ENCODE results near the gene TMEM45A. TPM values are rescaled to one million over a fixed set of nuclear protein-coding genes. Genes with fewer than 3 reads are reported as not detected.
"Not testable (repeated sequence)": the region's sequence is repeated elsewhere in the genome, so short reads cannot be mapped to it uniquely, and the experiment has no call there.

TMEM45A gene
- 2.9 TPM for total RNA-seq

GRCh38 chr3:100492059-100493006 lies at the start of gene TMEM45A:
Gene TMEM45A (plus strand): TSS chr3:100492619. CDS start chr3:100555212, 62,593 bp downstream.
- DNase-seq (ENCODE audit: low spot score in 2 of 2), result peak; percentile 90 to 97
- FAIRE-seq, result no peak

- no peak for DNase-seq (ENCODE audit: low spot score in 2 of 2)
- FAIRE-seq, result no peak
Measured at GRCh38 chr3:100443690-100444089, 48.7 kb upstream of the TMEM45A start.

GRCh38 chr3:100447067-100447466 lies 45.4 kb upstream of the TMEM45A start:
- FAIRE-seq; DNase-seq (ENCODE audit: low spot score in 2 of 2): not testable (repeated sequence)

- no peak for DNase-seq (ENCODE audit: low spot score in 2 of 2)
Measured at GRCh38 chr3:100448079-100448478, 44.3 kb upstream of the TMEM45A start.

GRCh38 chr3:100449214-100449613 lies 43.2 kb upstream of the TMEM45A start:
- no peak for FAIRE-seq
- DNase-seq (ENCODE audit: low spot score in 2 of 2), result no peak

More at GRCh38 chr3:100448079-100448478, 44.3 kb upstream of the TMEM45A start:
- FAIRE-seq, result no peak

GRCh38 chr3:100454677-100455076 lies 37.7 kb upstream of the TMEM45A start:
- no peak for FAIRE-seq
- DNase-seq (ENCODE audit: low spot score in 2 of 2), result no peak

GRCh38 chr3:100455841-100456550 lies 36.4 kb upstream of the TMEM45A start:
- DNase-seq (ENCODE audit: low spot score in 2 of 2) (no peak), FAIRE-seq (no peak)

GRCh38 chr3:100456745-100457144 lies 35.7 kb upstream of the TMEM45A start:
- FAIRE-seq, result no peak
- DNase-seq (ENCODE audit: low spot score in 2 of 2), result no peak

- DNase-seq (ENCODE audit: low spot score in 2 of 2), result no peak
- FAIRE-seq, result no peak
Measured at GRCh38 chr3:100457811-100458210, 34.6 kb upstream of the TMEM45A start.

GRCh38 chr3:100458814-100459213 lies 33.6 kb upstream of the TMEM45A start:
- FAIRE-seq (no peak), DNase-seq (ENCODE audit: low spot score in 2 of 2) (no peak)

GRCh38 chr3:100463002-100463401 lies 29.4 kb upstream of the TMEM45A start:
- FAIRE-seq (no peak), DNase-seq (ENCODE audit: low spot score in 2 of 2) (peak; percentile 27 to 42)

GRCh38 chr3:100463646-100464155 lies 28.7 kb upstream of the TMEM45A start:
- no peak for DNase-seq (ENCODE audit: low spot score in 2 of 2)
- FAIRE-seq, result no peak

- DNase-seq (ENCODE audit: low spot score in 2 of 2), result no peak
- FAIRE-seq, result no peak
Measured at GRCh38 chr3:100465892-100466777, 26.3 kb upstream of the TMEM45A start.

GRCh38 chr3:100467133-100467532 lies 25.3 kb upstream of the TMEM45A start:
- no peak for FAIRE-seq

GRCh38 chr3:100468676-100469075 lies 23.7 kb upstream of the TMEM45A start:
- no peak for DNase-seq (ENCODE audit: low spot score in 2 of 2)
- FAIRE-seq, result no peak

More at GRCh38 chr3:100467133-100467532, 25.3 kb upstream of the TMEM45A start:
- DNase-seq (ENCODE audit: low spot score in 2 of 2), result no peak

GRCh38 chr3:100470951-100471350 lies 21.5 kb upstream of the TMEM45A start:
- FAIRE-seq (no peak), DNase-seq (ENCODE audit: low spot score in 2 of 2) (no peak)

GRCh38 chr3:100471444-100471843 lies 21.0 kb upstream of the TMEM45A start:
- DNase-seq (ENCODE audit: low spot score in 2 of 2) (no peak), FAIRE-seq (no peak)

GRCh38 chr3:100477851-100478360 lies 14.5 kb upstream of the TMEM45A start:
- not testable (repeated sequence) for FAIRE-seq; DNase-seq (ENCODE audit: low spot score in 2 of 2)

GRCh38 chr3:100478521-100478920 lies 13.9 kb upstream of the TMEM45A start:
- FAIRE-seq; DNase-seq (ENCODE audit: low spot score in 2 of 2): not testable (repeated sequence)

GRCh38 chr3:100480081-100480480 lies 12.3 kb upstream of the TMEM45A start:
- no peak for FAIRE-seq
- DNase-seq (ENCODE audit: low spot score in 2 of 2), result no peak
